HCT116 (cell line): ENCODE results near the gene CHST14. TPM values are rescaled to one million over a fixed set of nuclear protein-coding genes. Genes with fewer than 3 reads are reported as not detected.
A peak's percentile ranks its signal among the peaks of the same experiment; 100 is the strongest.

ENCODE experiments used
- ATAC-seq: fragments of 200-7000 bp; cut with Tn5 transposase; 2 replicates; pipeline ENCODE4 v1.9.1; 2020; ENCODE audit warnings: mild to moderate bottlenecking, moderate library complexity
- Bru-seq: library from RNA; stranded (reverse); fragments of 400-500 nt; gene quantifications from one replicate; lab custom pipeline; 2021; lab: Mats Ljungman, UMichigan
- BruChase-seq, 2 experiments: library from RNA; stranded (reverse); fragments of 400-500 nt; gene quantifications; one replicate each; lab custom pipeline; 2021; lab: Mats Ljungman, UMichigan
- BruUV-seq: library from RNA; stranded (reverse); fragments of 400-500 nt; replicated peaks from 2 replicates; lab custom pipeline; 2021; lab: Mats Ljungman, UMichigan
- CTCF ChIA-PET: fragments of 300-600 bp; sonication (Branson Sonifier 250); formaldehyde crosslinking; loops from one replicate; lab custom pipeline; 2021; ENCODE audit warnings: antibody characterized with exemption; lab: Charles Lee
- POLR2A ChIA-PET: fragments of 300-600, 350-600 bp; sonication (Branson Sonifier 250); formaldehyde crosslinking; loops from one replicate; lab custom pipeline; 2021; ENCODE audit warnings: antibody characterized with exemption; lab: Charles Lee
- RAD21 ChIA-PET, 2 experiments: fragments of 300-600 bp; sonication (Branson Sonifier 250); formaldehyde crosslinking; loops; one replicate each; lab custom pipeline; 2023; ENCODE audit warnings: low total read pairs in 2 of 2; ENCODE audit not compliant: uncharacterized antibody in 2 of 2, unreplicated experiment in 2 of 2, low non-redundant PET in 1 of 2; lab: Charles Lee
- DNase-seq: peaks from one replicate; pipeline ENCODE4 v3.0.0-alpha.2; 2010; ENCODE audit warnings: low read depth, low spot score
- H2AFZ ChIP-seq: fragments of 200-600 bp; shearing (Covaris generic), sonication (generic); 2 replicates; pipeline ENCODE4 v1.6.1; 2017; ENCODE audit warnings: low read depth, mixed run types, mixed read lengths, antibody characterized with exemption, low read length; ENCODE audit not compliant: poor library complexity, severe bottlenecking
- H3K27ac ChIP-seq: 2 replicates; pipeline ENCODE4 v1.5.1; 2012; ENCODE audit warnings: low read depth, low read length
- H3K27me3 ChIP-seq: fragments of 200-600 bp; sonication (generic); 2 replicates; pipeline ENCODE4 v1.6.1; 2016; ENCODE audit warnings: mixed run types, low read length, mixed read lengths; ENCODE audit not compliant: insufficient read depth
- H3K36me3 ChIP-seq, 2 experiments: fragments of 200-500 bp in 1 of 2; fragments of 200-600 bp in 1 of 2; sonication (Bioruptor generic) in 1 of 2; sonication (generic) in 1 of 2; 2 replicates each; pipeline versions ENCODE4 v1.5.1 to v1.6.1; 2014 to 2016; ENCODE audit warnings: low read length in 2 of 2, inconsistent platforms in 1 of 2, mixed read lengths in 1 of 2, mixed run types in 1 of 2; ENCODE audit not compliant: insufficient read depth in 2 of 2, control insufficient read depth in 1 of 2
- H3K4me1 ChIP-seq, 2 experiments: fragments of 200-600 bp in 1 of 2; sonication (generic) in 1 of 2; 2 replicates each; pipeline versions ENCODE4 v1.5.1 to v1.6.1; 2012 to 2017; ENCODE audit warnings: low read length in 2 of 2, inconsistent platforms in 1 of 2, mild to moderate bottlenecking in 1 of 2, mixed read lengths in 1 of 2, mixed run types in 1 of 2, moderate library complexity in 1 of 2; ENCODE audit not compliant: insufficient read depth in 2 of 2, control insufficient read depth in 1 of 2
- H3K4me2 ChIP-seq: fragments of 200-600 bp; sonication (generic); 2 replicates; pipeline ENCODE4 v1.6.1; 2017; ENCODE audit warnings: mixed run types, low read length, mixed read lengths
- H3K4me3 ChIP-seq, 2 experiments: fragments of 200-600 bp in 1 of 2; sonication (generic) in 1 of 2; replicated peaks in 1 of 2; 2 replicates each; pipeline ENCODE4 v1.5.1; 2011 to 2016; ENCODE audit warnings: low read length in 2 of 2, control low read depth in 1 of 2, low read depth in 1 of 2, mild to moderate bottlenecking in 1 of 2, mixed read lengths in 1 of 2, mixed run types in 1 of 2
- H3K79me2 ChIP-seq: fragments of 200-600 bp; sonication (generic); 2 replicates; pipeline ENCODE4 v1.6.1; 2017; ENCODE audit warnings: mild to moderate bottlenecking, mixed run types, low read length, moderate library complexity, mixed read lengths; ENCODE audit not compliant: insufficient read depth
- H3K9ac ChIP-seq: fragments of 200-600 bp; sonication (generic); 2 replicates; pipeline ENCODE4 v1.6.1; 2016; ENCODE audit warnings: low read length, mixed read lengths
- H3K9me2 ChIP-seq: fragments of 200-600 bp; sonication (generic), shearing (Covaris generic); 2 replicates; pipeline ENCODE4 v1.6.1; 2017; ENCODE audit warnings: mixed run types, mild to moderate bottlenecking, moderate library complexity; ENCODE audit not compliant: insufficient read depth
- H3K9me3 ChIP-seq, 2 experiments: fragments of 200-500 bp in 1 of 2; fragments of 200-600 bp in 1 of 2; sonication (Bioruptor generic) in 1 of 2; sonication (generic) in 1 of 2; 2 replicates each; pipeline ENCODE4 v1.6.1; 2014 to 2017; ENCODE audit warnings: low read length in 2 of 2, mixed read lengths in 2 of 2, inconsistent platforms in 1 of 2, low read depth in 1 of 2, mild to moderate bottlenecking in 1 of 2, mixed run types in 1 of 2, moderate library complexity in 1 of 2; ENCODE audit not compliant: control insufficient read depth in 1 of 2, insufficient read depth in 1 of 2
- H4K20me1 ChIP-seq: fragments of 200-600 bp; sonication (generic), shearing (Covaris generic); 2 replicates; pipeline ENCODE4 v1.6.1; 2017; ENCODE audit warnings: mixed run types, mild to moderate bottlenecking, moderate library complexity; ENCODE audit not compliant: insufficient read depth
- EGR1 ChIP-seq: IDR thresholded peaks from 2 replicates; pipeline ENCODE4 v1.6.1; 2012; ENCODE audit warnings: low read depth
- ELF1 ChIP-seq: IDR thresholded peaks from 2 replicates; pipeline ENCODE4 v1.6.1; 2012; ENCODE audit warnings: low read depth, borderline replicate concordance
- FOSL1 ChIP-seq: IDR thresholded peaks from 2 replicates; pipeline ENCODE4 v1.6.1; 2012; ENCODE audit warnings: low read depth
- POLR2A ChIP-seq: IDR thresholded peaks from 2 replicates; pipeline ENCODE4 v1.7.0; 2011; ENCODE audit warnings: borderline replicate concordance; ENCODE audit not compliant: insufficient read depth, insufficient read length; ENCODE audit errors: extremely low read depth
- POLR2AphosphoS5 ChIP-seq: IDR thresholded peaks from 2 replicates; pipeline ENCODE4 v1.6.1; 2011; ENCODE audit warnings: mild to moderate bottlenecking, low read depth, low read length, moderate library complexity
- SIN3A ChIP-seq: IDR thresholded peaks from 2 replicates; pipeline ENCODE4 v1.6.1; 2012; ENCODE audit warnings: low read depth
- SP1 ChIP-seq: IDR thresholded peaks from 2 replicates; pipeline ENCODE4 v1.6.1; 2012; ENCODE audit warnings: low read depth
- intact Hi-C: fragments of 100-400 bp; cut with micrococcal nuclease; formaldehyde crosslinking; loops from 2 replicates; pipeline ENCODE4 v1.10.0; 2022
- long read RNA-seq: library from polyadenylated mRNA; unstranded; transcript quantifications from one replicate; pipeline ENCODE4 v2.0.0, GENCODE V29; 2021; ENCODE audit not compliant: unreplicated experiment
- polyA plus RNA-seq: library from polyadenylated mRNA; unstranded; fragments of >200 nt; gene quantifications from 2 replicates; pipeline ENCODE4 v1.2.1, GENCODE V29; 2012; ENCODE audit warnings: missing spikeins
- total RNA-seq: library from RNA; stranded (reverse); gene quantifications from one replicate; pipeline ENCODE4 v1.2.1, GENCODE V29; 2021; ENCODE audit not compliant: unreplicated experiment
- TF ChIP-seq, protein P1 (sequence below): IDR thresholded peaks from 2 replicates; pipeline ENCODE4 v1.6.1; 2012

Gene CHST14, protein sequence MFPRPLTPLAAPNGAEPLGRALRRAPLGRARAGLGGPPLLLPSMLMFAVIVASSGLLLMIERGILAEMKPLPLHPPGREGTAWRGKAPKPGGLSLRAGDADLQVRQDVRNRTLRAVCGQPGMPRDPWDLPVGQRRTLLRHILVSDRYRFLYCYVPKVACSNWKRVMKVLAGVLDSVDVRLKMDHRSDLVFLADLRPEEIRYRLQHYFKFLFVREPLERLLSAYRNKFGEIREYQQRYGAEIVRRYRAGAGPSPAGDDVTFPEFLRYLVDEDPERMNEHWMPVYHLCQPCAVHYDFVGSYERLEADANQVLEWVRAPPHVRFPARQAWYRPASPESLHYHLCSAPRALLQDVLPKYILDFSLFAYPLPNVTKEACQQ
- total RNA-seq (12.7 TPM), Bru-seq, nascent RNA (percentile 48 among the genes with signal in this experiment), BruChase-seq, experiment 1, labeled RNA remaining after a 6-hour chase (percentile 59 among the genes with signal in this experiment), BruChase-seq, experiment 2, labeled RNA remaining after a 2-hour chase (percentile 68 among the genes with signal in this experiment)
- polyA plus RNA-seq = 10.2 and 10.8 TPM in 2 replicates
- long read RNA-seq, transcript CHST14-201 (1 exons, 3,574 nt) = major isoform, 13 of 13 reads
- long read RNA-seq, partial matches to known transcripts = 0 of 13 reads
- long read RNA-seq, other reads (novel, unspliced or antisense) = 0 of 13 reads

GRCh38 chr15:40470423-40471104 lies at the start of gene CHST14:
CHST14 (plus strand) TSS chr15:40470984; CDS start chr15:40471214, 230 bp downstream.
- DNase-seq (no peak), ATAC-seq (peak; percentile 82)
- RAD21 ChIA-PET = no interaction called here
- H3K9ac ChIP-seq = peak within 1 kb of the TSS; percentile 80
- H3K4me1 ChIP-seq = peaks cover 14 to 22% of the 10 kb centered on the region in 2 experiments
- intact Hi-C loops = no loop called here
- no peaks in the 10 kb centered on the region for H3K9me2 ChIP-seq
- POLR2A ChIA-PET = no interaction called here
- peak within 1 kb of the TSS; percentile 100 for H3K4me2 ChIP-seq
- peaks cover 3% of the 10 kb centered on the region; the same call in 1 of the 2 replicates for H3K79me2 ChIP-seq
- no peaks in the 10 kb centered on the region for H3K27me3 ChIP-seq
- no peaks in the 10 kb centered on the region for H3K9me3 ChIP-seq
- TF ChIP-seq SP1 = no peak
- TF ChIP-seq, protein P1, sequence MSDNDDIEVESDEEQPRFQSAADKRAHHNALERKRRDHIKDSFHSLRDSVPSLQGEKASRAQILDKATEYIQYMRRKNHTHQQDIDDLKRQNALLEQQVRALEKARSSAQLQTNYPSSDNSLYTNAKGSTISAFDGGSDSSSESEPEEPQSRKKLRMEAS = no peak
- no peak for TF ChIP-seq FOSL1
- TF ChIP-seq POLR2A = peak; percentile 24
- no peak for TF ChIP-seq SIN3A
- peak; percentile 38; the same call in 1 of the 2 replicates for TF ChIP-seq EGR1
- TF ChIP-seq ELF1 = no peak
- peak; percentile 16; the same call in 1 of the 2 replicates for TF ChIP-seq POLR2AphosphoS5
- CTCF ChIA-PET = no interaction called here
- peak within 1 kb of the TSS; percentile 79 for H3K27ac ChIP-seq
- peaks cover 0 to 4% of the 10 kb centered on the region in 2 experiments; a peak in 3 of 4 replicates for H3K36me3 ChIP-seq
- no peaks in the 10 kb centered on the region for H4K20me1 ChIP-seq
- no peak within 1 kb of the TSS for H2AFZ ChIP-seq
- BruUV-seq = no TSS peak
- peak within 1 kb of the TSS; percentile 77 to 86 for H3K4me3 ChIP-seq
